HG03196 (cell line): ENCODE data around the gene PLIN1.
"Not testable (repeated sequence)": the region's sequence is repeated elsewhere in the genome, so short reads cannot be mapped to it uniquely, and the experiment has no call there.

ENCODE experiments used
- ATAC-seq: cut with Tn5 transposase; IDR thresholded peaks from one replicate; pipeline ENCODE4 v1.9.1; 2021; ENCODE audit not compliant: unreplicated experiment

PLIN1 gene

GRCh38 chr15:89679212-89679611 lies at the start of gene PLIN1:
Gene PLIN1, minus strand, starts transcription at chr15:89679367. Its CDS starts 1,878 bp downstream, at chr15:89677489.
- no peak for ATAC-seq

- ATAC-seq = no peak
These were observed 49.1 kb upstream of the PLIN1 start for GRCh38 chr15:89728254-89728653.

GRCh38 chr15:89725064-89725463 lies 45.9 kb upstream of the PLIN1 start:
- no peak for ATAC-seq

- no peak for ATAC-seq
These were observed 45.5 kb upstream of the PLIN1 start for GRCh38 chr15:89724621-89725020.

DNA sequence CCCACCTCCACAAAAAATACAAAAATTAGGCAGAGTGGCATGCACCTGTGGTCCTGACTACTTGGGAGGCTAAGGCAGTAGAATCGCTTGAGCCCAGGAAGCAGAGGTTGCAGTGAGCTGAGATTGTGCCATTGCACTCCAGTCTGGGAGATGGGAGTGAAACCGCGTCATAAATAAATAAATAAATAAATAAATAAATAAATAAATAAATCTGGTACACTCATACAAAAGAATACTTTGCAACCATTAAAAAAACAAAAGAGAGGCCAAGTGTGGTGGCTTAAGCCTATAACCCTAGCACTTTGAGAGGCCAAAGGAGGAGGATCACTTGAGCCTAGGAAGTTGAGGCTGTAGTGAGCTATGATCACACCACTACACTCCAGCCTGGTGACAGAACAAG lies 43.9 kb upstream of the PLIN1 start:
- no peak for ATAC-seq

DNA sequence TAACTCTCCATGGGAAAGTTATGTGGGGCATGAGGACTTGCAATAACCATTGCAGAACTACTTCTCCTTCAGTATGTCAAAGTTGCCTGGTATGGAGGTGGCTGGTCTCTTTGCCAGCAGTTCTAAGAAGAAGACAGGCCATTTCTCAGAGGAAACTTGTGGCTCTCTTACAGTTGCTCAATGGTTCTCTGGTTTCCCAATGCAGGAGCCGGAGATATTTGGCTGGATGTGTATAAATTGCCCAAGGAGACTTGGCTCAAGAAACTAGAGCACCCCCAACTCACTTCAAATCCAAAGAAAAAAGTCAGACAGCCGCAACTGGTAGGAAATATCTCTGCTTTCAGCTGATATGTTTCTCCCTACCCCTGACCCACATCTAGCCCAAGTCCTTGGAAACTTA lies 35.6 kb upstream of the PLIN1 start:
- ATAC-seq = no peak

- no peak for ATAC-seq
These were observed 28.4 kb upstream of the PLIN1 start for GRCh38 chr15:89707577-89707976.

GRCh38 chr15:89704411-89704810 lies 25.2 kb upstream of the PLIN1 start:
- ATAC-seq = no peak

- ATAC-seq = no peak
These were observed 16.0 kb upstream of the PLIN1 start for GRCh38 chr15:89695198-89695597.

DNA sequence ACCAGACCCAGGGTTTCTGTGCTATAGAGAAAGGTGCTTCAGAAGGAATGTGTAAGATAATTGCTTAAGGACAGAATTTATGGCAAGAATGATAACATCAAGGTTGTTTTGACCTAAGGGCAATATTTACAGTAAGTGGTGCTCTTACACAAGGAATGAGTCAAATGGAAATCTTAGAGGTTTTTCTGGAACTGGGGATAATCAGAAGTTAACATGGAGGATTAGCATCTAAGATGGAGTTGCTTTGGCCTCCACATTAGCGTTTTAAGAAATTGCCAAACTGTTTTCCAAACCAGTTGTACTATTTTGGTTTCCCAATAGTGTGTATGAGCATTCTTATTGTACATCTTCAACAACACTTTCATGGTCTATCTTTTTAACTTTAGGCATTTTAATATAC lies 14.5 kb upstream of the PLIN1 start:
- ATAC-seq = no peak

DNA sequence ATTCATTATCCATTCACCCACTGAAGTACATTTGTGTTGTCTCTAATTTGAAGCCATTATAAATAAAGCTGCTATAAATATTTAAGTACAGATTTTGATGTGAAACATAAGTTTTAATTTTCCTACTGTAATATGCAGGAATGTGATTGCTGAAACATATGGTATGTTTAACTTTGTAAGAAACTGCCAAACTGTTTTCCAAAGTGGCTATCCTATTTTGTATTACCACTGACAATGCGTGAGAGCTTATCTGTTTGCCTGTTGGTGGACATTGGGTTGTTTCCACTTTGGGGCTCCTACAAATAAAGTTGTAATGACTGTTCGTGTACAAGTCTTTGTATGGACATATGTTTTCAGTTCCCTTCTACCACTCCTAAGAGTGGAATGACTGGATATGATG lies 13.9 kb upstream of the PLIN1 start:
- no peak for ATAC-seq

DNA sequence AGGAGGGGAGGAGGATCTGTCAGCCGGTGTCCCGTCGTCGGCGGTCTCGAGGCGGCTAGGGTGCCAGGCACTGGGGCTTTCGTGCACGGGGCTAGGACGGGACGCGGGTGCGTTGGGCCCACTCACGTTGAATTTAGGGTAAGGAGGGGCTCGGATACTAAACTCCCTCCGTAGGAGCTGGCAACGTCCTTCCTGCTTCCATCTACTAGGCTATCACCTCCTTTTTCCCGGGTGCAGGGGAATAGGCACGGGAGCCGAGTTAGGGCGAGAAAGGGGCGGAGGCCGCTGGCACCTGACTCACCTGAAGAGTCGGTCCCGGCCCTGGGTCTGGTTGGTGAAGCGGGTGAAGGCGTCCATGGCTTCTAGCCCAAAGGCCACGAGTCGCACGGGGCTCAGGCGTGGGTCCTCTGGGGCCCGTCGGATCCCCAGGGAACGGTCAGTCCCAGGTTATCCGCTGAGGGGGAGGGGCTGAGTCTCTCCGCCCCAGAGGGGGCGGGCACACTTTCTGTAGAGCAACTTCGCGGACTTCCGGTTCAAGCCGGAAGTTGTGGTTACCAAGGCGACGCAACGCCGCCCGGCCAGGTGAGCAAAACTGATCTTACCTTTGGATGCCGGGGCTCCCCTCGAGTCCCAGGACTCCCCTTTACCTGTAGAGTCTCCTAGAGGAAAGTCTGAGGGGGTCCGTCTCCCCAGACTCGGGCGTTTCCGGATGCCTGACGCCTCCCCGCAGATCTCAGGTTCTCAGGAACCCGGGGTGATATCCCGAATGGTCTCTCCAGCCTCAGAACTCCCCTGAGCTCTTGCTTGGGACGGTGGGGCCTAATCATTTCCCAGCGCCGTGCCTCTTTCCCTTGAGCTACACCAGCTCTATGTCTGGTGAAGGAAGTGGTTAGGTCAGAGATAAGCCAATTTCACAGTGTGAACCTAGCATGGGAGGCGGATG lies 11.4 kb upstream of the PLIN1 start, which contains the start of the genes PEX11A and WDR93:
TSS of gene PEX11A (minus strand) at position 479 of the 943 bp plus-strand sequence. CDS start at position 357, 122 bp downstream.
TSS of gene WDR93 (plus strand) at position 536 of the 943 bp plus-strand sequence. CDS start 10,936 bp downstream, outside the sequence.
- peak; percentile 84 for ATAC-seq

DNA sequence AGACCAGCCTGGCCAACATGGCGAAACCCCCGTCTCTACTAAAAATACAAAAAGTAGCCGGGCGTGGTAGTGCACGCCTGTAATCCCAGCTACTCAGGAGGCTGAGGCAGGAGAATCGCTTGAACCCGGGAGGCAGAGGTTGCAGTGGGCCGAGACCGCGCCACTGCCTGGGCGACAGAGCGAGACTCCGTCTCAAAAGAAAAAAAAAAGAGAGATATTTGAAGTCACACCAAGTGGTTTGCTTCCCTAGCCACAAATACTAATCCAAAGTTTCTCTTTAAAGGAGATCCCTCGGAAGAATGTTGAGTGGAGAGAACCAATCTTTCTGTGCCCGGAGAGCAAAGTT lies 10.7 kb upstream of the PLIN1 start:
- not testable (repeated sequence) for ATAC-seq

DNA sequence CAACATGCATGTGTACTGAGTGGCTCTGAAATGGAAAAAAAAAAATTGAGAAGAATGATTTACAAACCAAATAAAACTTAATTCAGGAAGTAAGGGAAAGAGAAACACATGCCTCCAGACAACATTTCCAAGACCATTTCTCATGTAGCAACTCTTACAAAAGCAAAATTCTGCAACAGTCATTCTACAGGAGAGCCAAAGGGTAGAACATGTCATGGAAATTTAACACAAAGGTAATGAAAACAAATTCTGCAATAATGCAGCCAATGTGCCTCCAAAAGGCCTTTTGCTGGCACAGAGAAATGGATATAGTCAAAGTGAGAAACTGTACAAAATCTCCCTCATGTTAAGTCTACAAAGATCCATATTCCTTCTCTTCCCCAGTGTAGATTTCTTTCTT lies 7.4 kb upstream of the PLIN1 start:
- ATAC-seq = no peak

DNA sequence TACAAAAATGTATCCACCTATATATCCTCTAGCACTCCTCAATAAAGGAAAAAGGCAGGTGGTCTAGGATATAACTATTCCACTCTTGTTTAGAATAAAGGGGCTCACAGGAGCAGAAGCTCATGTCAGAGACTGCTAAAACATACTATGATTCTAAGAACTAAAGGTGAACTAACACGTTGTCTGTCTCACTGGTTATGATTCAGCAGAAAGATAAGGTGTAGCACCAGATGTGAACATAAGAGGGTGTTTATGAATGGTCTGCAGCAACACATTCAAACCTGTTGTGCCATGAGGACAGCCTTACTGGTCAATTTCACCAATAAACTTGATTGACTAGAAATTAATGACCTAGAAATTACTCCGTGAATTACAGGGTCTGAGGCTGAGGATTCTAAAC lies 6.8 kb upstream of the PLIN1 start:
- ATAC-seq = no peak

DNA sequence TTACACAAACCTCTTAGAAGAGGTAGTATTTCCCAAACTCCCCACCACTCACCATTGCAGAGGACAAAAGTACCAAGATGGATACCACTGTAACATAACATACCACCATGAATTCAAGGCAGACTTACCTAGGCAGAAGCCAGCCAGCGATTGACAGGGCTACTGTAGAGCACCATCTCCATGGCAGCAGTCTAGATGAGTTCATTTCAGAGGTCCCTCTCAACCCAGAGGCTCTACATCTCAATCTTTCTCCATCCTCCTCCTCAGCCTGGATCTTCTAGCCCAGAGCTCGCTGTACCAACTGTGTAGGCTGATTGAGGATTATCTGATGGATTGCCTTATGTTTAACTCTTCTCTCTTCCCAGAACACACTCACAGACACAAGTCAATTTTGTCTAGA lies 2.0 kb upstream of the PLIN1 start:
- no peak for ATAC-seq

DNA sequence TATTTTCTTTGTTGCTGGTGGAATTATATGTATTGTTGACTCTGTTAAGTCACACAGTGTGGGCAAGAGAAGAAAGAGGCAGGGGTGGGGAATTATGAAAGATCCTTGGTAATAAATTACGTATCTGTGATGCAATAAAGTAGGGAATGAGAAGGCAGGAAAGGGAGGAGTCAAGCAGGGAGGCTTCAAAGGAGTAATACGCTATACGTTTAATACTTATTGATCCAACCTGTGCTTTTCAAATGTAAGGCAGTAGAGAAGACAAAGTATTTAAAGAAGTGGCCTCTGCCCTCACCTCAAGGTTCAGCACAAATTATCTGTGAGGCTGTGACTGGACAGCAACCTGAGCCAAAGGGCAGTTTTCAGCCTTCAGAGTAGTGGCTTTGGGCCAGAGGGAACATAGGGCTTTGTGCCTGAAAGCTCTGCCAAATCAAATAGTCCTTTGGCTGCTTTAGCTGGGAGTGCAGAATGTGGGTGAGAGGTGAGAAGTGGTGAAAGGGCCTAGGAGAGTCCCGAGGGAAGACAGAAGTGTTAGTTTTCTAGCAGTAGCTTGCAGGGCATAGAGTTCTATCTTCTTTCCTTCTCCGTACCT lies 1.2 kb upstream of the PLIN1 start:
- ATAC-seq = no peak

- no peak for ATAC-seq
These were observed 1.8 kb downstream of the PLIN1 start for GRCh38 chr15:89677381-89677780.

GRCh38 chr15:89675606-89676005 lies 3.6 kb downstream of the PLIN1 start:
- ATAC-seq = no peak

- no peak for ATAC-seq
These were observed 4.6 kb downstream of the PLIN1 start for GRCh38 chr15:89674526-89674925.

GRCh38 chr15:89673165-89673512 lies 6.0 kb downstream of the PLIN1 start:
- no peak for ATAC-seq
